ENCODE data around the gene TREML2. TPM values are rescaled to one million over a fixed set of nuclear protein-coding genes. Genes with fewer than 3 reads are reported as not detected.

TREML2 gene
- total RNA-seq, 4 donors from 2014 or later = 0.09 to 0.10 TPM; not detected in 2

DNA sequence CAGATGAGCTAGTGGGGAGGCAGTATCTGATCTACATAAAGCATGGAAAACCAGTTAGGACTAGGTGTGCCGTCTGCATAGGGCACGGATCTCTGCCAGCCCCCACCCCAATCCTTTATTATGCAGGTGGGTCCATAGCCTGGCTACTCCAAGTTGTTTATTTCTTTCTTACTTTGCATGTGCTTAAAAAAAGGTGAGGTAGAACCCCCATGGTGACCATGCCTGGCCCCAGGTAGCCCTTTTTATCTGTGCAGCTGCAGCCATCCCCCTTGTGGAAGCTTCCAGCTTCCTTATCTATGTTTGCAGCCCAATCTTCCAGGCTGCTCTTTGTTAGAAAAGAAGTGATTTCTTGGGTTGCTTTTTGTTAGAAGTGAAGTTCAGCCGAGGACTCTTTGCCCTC, 29.0 kb downstream of the TREML2 start:
- in situ Hi-C loops (cut with MboI; ENCODE audit: low sequenced_read_pairs in 4 of 4) (no loop called here), intact Hi-C loops (cut with DNase I; ENCODE audit: low total_unique reads) (no loop called here)
- H3K36me3 ChIP-seq = no peaks in the 10 kb centered on the region

DNA sequence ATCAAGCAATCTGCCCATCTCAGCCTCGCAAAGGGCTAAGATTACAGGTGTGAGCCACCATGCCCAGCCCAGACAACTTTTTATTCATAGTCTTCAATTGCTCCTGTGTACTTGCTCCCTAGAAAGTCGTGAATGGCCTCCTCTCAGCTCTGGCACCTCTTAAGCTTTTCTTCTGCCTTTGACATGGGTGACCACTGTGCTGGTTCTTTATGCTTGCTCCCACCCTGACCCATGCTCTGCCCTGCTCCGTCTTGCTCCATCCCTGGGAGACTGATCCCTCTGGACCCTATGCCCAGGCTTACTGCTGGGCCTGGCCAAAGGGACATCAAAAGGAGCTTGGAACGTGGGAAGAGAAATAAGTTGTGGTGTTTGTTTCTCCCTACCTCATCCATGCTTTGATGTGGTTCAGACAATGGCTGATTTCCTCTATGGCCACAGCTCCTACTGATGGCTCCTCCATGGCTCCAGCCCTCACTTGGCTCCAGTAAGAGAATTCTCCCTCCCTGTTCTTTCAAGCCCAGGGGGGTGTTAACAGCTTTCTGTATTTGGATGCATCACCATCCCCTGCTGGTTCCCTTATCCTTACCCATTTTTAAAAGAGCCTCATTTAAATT, 30.3 kb downstream of the TREML2 start:
- TF ChIP-seq, protein P1, sequence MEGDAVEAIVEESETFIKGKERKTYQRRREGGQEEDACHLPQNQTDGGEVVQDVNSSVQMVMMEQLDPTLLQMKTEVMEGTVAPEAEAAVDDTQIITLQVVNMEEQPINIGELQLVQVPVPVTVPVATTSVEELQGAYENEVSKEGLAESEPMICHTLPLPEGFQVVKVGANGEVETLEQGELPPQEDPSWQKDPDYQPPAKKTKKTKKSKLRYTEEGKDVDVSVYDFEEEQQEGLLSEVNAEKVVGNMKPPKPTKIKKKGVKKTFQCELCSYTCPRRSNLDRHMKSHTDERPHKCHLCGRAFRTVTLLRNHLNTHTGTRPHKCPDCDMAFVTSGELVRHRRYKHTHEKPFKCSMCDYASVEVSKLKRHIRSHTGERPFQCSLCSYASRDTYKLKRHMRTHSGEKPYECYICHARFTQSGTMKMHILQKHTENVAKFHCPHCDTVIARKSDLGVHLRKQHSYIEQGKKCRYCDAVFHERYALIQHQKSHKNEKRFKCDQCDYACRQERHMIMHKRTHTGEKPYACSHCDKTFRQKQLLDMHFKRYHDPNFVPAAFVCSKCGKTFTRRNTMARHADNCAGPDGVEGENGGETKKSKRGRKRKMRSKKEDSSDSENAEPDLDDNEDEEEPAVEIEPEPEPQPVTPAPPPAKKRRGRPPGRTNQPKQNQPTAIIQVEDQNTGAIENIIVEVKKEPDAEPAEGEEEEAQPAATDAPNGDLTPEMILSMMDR (IDR thresholded peaks at IDR 0.05 in 4 of 5, conservative IDR thresholded peaks at IDR 0.05 in 1 of 5) = no peak
- TF ChIP-seq POLR2A (IDR thresholded peaks at IDR 0.05) = no peak
- Histone ChIP-seq H3K27ac (no peak overlapping the region), H3K36me3 (no peaks in the 10 kb centered on the region), H3K27me3 (no peaks in the 10 kb centered on the region), H3K9me3 (no peaks in the 10 kb centered on the region), H3K4me1 (no peaks in the 10 kb centered on the region), H3K4me3 (no peak overlapping the region)
- intact Hi-C loops (cut with DNase I; ENCODE audit: low total_unique reads) (no loop called here), in situ Hi-C loops (cut with MboI; ENCODE audit: low sequenced_read_pairs in 4 of 4) (no loop called here)
- no peak for ATAC-seq
- no peak for DNase-seq

More for the DNA sequence above, 29.0 kb downstream of the TREML2 start:
- DNase-seq = no peak
- Histone ChIP-seq H3K27ac (no peak overlapping the region), H3K9me3 (no peaks in the 10 kb centered on the region), H3K4me1 (no peaks in the 10 kb centered on the region), H3K27me3 (no peaks in the 10 kb centered on the region), H3K4me3 (no peak overlapping the region)
- no peak for ATAC-seq
- TF ChIP-seq, protein P1 (IDR thresholded peaks at IDR 0.05 in 4 of 5, conservative IDR thresholded peaks at IDR 0.05 in 1 of 5) = no peak
- no peak for TF ChIP-seq POLR2A (IDR thresholded peaks at IDR 0.05)

DNA sequence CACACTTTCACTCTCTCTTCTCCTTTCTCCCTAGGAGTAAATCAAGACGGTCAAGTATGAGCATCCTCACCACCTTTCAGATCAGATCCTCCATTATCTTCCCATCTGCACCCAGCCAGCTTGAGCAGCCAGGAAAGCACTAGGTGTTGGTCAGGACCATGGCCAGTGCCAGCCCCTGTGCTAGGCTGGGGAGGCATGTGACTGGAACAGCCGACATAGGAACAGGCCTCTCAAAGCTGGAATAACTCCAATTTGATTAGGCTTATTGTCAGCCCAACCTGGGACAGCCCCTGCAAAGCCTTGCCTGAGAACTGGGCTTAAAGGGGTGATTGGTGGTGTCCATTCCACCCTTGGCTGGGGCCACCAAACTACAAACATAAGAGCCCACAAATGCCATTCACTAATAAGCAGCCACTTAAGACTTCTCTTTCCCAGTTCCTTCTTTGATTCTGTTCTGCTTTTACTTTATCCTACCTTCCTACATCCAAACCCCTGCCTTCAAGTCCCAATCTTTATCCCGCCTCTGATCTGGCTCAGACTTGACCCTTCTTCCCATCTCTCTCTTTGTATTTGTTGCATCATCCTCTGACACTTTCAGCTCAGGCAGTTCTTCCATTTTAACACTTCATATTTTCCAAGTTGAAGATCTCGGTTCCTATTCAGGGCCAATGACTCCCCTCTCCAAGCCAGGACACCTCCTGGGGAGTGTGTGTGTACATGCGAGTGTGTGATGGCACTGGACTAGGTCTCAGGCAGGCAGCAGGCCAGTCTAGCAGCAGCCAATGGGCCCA, 33.6 kb downstream of the TREML2 start:
- Histone ChIP-seq H3K9me3 (no peaks in the 10 kb centered on the region), H3K4me1 (no peaks in the 10 kb centered on the region), H3K4me3 (no peak overlapping the region), H3K27ac (no peak overlapping the region), H3K27me3 (no peaks in the 10 kb centered on the region), H3K36me3 (no peaks in the 10 kb centered on the region)
- TF ChIP-seq, protein P1 (IDR thresholded peaks at IDR 0.05 in 4 of 5, conservative IDR thresholded peaks at IDR 0.05 in 1 of 5) = no peak
- no peak for TF ChIP-seq POLR2A (IDR thresholded peaks at IDR 0.05)
- ATAC-seq (no peak), DNase-seq (no peak)
- intact Hi-C loops (cut with DNase I; ENCODE audit: low total_unique reads) = no loop called here
- in situ Hi-C loops (cut with MboI; ENCODE audit: low sequenced_read_pairs in 4 of 4) = no loop called here

DNA sequence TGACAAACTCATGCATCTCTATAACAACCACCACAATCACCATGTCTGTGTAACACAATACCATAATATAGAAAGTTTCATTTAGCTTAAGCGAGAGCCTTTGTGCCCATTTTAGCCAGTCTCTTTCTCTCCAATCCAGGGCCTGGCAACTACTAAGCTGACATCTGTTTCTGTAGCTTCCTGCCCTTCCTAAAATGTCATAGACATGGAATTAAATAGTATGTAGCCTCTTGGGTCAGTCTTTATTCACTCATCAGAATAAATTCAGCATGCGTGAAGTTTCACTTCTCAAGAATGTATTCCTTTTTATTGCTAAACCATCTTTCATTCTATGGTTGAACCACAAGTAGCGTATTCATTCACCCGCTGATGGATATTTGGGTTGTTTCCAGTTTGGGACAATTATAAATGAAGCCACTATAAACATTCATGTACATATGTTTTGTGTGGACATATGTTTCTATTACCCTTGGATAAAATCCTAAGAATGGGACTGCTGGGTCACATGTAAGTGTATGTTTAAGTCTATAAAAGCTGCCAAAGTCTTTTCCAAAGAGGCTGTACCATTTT, 36.3 kb downstream of the TREML2 start:
- intact Hi-C loops (cut with DNase I; ENCODE audit: low total_unique reads) (no loop called here), in situ Hi-C loops (cut with MboI; ENCODE audit: low sequenced_read_pairs in 4 of 4) (no loop called here)
- H3K27me3 ChIP-seq = no peaks in the 10 kb centered on the region
- no peak for ATAC-seq
- no peaks in the 10 kb centered on the region for H3K4me1 ChIP-seq
- H3K9me3 ChIP-seq = no peaks in the 10 kb centered on the region
- H3K27ac ChIP-seq = no peak overlapping the region
- no peaks in the 10 kb centered on the region for H3K36me3 ChIP-seq
- H3K4me3 ChIP-seq = no peak overlapping the region
- no peak for TF ChIP-seq POLR2A (IDR thresholded peaks at IDR 0.05)
- TF ChIP-seq, protein P1 (IDR thresholded peaks at IDR 0.05 in 4 of 5, conservative IDR thresholded peaks at IDR 0.05 in 1 of 5) = no peak
- DNase-seq = no peak
